ENCODE measurements around the gene FGD6.

- no peak for TF ChIP-seq POLR2A (IDR thresholded peaks at IDR 0.05)
- no peak for TF ChIP-seq CTCF (IDR thresholded peaks at IDR 0.05 in 4 of 5, conservative IDR thresholded peaks at IDR 0.05 in 1 of 5)
Measured at GRCh38 chr12:95240556-95240955, 23.3 kb upstream of the FGD6 start.

Data from gastrocnemius medialis (tissue), 4 donors.